HG02973 (cell line): ENCODE measurements around the gene CGRRF1.

Source experiments
- ATAC-seq: cut with Tn5 transposase; IDR thresholded peaks from one replicate; pipeline ENCODE4 v1.9.1; 2021; ENCODE audit warnings: moderate library complexity; ENCODE audit not compliant: unreplicated experiment

Gene CGRRF1

GRCh38 chr14:54572316-54572715, 62.6 kb downstream of the CGRRF1 start:
- no peak for ATAC-seq

GRCh38 chr14:54574528-54574927, 64.8 kb downstream of the CGRRF1 start:
- no peak for ATAC-seq

DNA sequence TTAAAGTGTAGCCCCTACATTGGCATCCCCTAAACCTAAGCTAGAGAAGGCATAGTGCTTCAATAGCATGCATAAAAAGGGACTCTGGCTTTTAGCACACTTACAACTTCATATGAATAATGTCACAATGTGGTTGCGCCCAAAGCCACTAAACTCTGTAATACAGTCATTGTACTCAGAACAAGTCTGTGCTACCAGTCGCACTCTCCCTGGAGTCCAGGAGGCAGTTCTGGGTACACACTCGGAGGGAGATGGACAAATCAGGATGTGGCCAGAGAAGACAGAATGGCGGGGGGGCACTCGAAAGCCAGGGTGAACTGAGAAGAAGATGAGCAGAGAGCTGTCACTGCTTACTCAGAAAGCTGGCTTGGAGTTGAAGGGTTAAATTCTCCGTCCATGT, 67.8 kb downstream of the CGRRF1 start:
- no peak for ATAC-seq

- ATAC-seq = no peak
These were observed 68.3 kb downstream of the CGRRF1 start for GRCh38 chr14:54577977-54578376.

- ATAC-seq = no peak
These were observed 69.9 kb downstream of the CGRRF1 start for GRCh38 chr14:54579621-54580020.

DNA sequence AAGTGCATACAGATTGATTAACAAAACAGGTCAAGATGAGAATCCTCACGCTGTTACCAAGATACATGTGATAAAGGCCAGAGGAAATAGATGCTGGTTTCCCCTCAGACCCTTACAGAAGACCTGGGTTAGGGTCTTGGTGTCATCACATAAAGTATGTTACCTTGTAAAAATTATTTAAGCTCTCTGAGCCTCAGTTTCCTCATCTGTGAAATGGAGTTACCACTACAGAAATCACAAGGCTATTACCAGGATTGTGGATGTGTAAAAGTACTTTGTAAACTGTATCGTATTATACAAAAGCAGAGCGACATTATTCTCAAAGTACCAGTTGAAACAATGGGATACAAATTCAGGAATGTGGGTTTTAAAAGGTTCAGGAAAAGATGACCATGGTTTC, 71.2 kb downstream of the CGRRF1 start:
- no peak for ATAC-seq

DNA sequence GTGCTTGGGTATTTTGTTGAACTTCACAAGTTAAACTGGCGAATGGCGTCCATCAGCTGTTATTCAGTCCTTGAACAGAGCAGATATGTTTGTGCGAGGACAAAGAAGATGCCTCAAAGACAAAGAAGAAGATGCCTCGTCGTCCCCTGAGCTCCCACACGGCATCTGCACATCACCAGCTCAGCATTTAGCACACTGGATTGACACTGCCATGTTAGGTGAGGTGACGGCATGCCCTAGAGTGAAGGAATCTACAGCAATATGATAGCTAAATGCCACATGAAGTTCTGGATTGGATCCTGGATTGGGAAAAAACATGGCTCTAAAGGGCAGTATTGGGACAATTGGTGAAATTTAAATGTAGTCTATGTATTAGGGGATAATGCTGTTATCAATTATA, 72.6 kb downstream of the CGRRF1 start:
- no peak for ATAC-seq

- no peak for ATAC-seq
These were observed 74.4 kb downstream of the CGRRF1 start for GRCh38 chr14:54584097-54584496.

DNA sequence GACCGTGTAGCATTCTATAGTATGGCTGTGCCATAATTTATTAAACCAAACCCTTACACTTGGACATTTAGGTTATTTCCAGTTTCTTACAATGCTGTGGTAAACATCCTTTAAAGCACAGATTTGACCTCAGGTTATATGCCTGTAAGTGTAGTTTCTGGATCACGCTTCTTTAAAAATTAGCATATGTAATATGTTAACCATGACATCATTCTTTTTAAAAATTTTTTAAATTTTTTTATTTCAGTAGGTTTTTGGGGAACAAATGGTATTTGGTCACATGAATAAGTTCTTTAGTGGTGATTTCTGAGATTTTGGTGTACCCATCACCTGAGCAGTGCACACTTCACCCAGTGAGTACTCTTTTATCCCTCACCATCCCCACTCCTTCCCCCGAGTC, 75.5 kb downstream of the CGRRF1 start:
- ATAC-seq = no peak
